Left ventricle myocardium inferior (tissue), 1 donor: ENCODE data around the gene SORCS1. TPM values are rescaled to one million over a fixed set of nuclear protein-coding genes. Genes with fewer than 3 reads are reported as not detected.

Experiments
- DNase-seq: peaks from one replicate; pipeline ENCODE4 v3.0.0-alpha.2; 2020
- H3K27ac ChIP-seq: fragments of 200-600 bp; replicated peaks from 2 replicates; pipeline ENCODE4 v1.8.0; 2021
- H3K27me3 ChIP-seq: fragments of 200-600 bp; 2 replicates; pipeline ENCODE4 v1.8.0; 2021; ENCODE audit warnings: low read depth
- H3K36me3 ChIP-seq: fragments of 200-600 bp; 2 replicates; pipeline ENCODE4 v1.8.0; 2021
- H3K4me1 ChIP-seq: fragments of 200-600 bp; 2 replicates; pipeline ENCODE4 v1.8.0; 2021
- H3K4me3 ChIP-seq: fragments of 200-600 bp; 2 replicates; pipeline ENCODE4 v1.8.0; 2021; ENCODE audit warnings: mild to moderate bottlenecking, moderate library complexity
- H3K9me3 ChIP-seq: fragments of 200-600 bp; replicated peaks from 2 replicates; pipeline ENCODE4 v1.8.0; 2021
- intact Hi-C: fragments of 100-400 bp; cut with micrococcal nuclease; formaldehyde crosslinking; loops from one replicate; pipeline ENCODE4 v1.11.0; 2022
- total RNA-seq: library from RNA; stranded (reverse); fragmentation: NEBNext Ultra II Directional; extraction: Animal tissue kit (Norgen Biotek cat#: 25700); gene quantifications from one replicate; pipeline ENCODE4 v1.2.1, GENCODE V29; 2021
- TF ChIP-seq, protein P1 (sequence below): fragments of 200-600 bp; IDR thresholded peaks from 2 replicates; pipeline ENCODE4 v1.8.0; 2021; ENCODE audit warnings: antibody characterized with exemption, mild to moderate bottlenecking, borderline replicate concordance
- donor health status: DM: no; HTN: yes; CAD: no; lungs with severe emphysema.

SORCS1 gene
- total RNA-seq, 1 donor from 2014 or later = 2.9 TPM

- Histone ChIP-seq H3K4me3 (no peak overlapping the region), H3K4me1 (no peaks in the 10 kb centered on the region), H3K36me3 (no peaks in the 10 kb centered on the region), H3K9me3 (no peaks in the 10 kb centered on the region), H3K27me3 (peaks cover 14% of the 10 kb centered on the region), H3K27ac (no peak overlapping the region)
- TF ChIP-seq, protein P1, sequence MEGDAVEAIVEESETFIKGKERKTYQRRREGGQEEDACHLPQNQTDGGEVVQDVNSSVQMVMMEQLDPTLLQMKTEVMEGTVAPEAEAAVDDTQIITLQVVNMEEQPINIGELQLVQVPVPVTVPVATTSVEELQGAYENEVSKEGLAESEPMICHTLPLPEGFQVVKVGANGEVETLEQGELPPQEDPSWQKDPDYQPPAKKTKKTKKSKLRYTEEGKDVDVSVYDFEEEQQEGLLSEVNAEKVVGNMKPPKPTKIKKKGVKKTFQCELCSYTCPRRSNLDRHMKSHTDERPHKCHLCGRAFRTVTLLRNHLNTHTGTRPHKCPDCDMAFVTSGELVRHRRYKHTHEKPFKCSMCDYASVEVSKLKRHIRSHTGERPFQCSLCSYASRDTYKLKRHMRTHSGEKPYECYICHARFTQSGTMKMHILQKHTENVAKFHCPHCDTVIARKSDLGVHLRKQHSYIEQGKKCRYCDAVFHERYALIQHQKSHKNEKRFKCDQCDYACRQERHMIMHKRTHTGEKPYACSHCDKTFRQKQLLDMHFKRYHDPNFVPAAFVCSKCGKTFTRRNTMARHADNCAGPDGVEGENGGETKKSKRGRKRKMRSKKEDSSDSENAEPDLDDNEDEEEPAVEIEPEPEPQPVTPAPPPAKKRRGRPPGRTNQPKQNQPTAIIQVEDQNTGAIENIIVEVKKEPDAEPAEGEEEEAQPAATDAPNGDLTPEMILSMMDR = no peak
- DNase-seq = no peak
- intact Hi-C loops = no loop called here
These were observed 182.9 kb downstream of the SORCS1 start for GRCh38 chr10:106981452-106982075.

GRCh38 chr10:106980495-106981451, 183.7 kb downstream of the SORCS1 start:
- DNase-seq = no peak
- Histone ChIP-seq H3K9me3 (no peaks in the 10 kb centered on the region), H3K36me3 (no peaks in the 10 kb centered on the region), H3K27me3 (peaks cover 10% of the 10 kb centered on the region), H3K4me1 (no peaks in the 10 kb centered on the region), H3K4me3 (no peak overlapping the region), H3K27ac (no peak overlapping the region)
- TF ChIP-seq, protein P1 = no peak
- intact Hi-C loops = no loop called here

- no peaks in the 10 kb centered on the region for H3K27me3 ChIP-seq
- H3K36me3 ChIP-seq = no peaks in the 10 kb centered on the region
- intact Hi-C loops = no loop called here
- no peak for DNase-seq
- no peaks in the 10 kb centered on the region for H3K4me1 ChIP-seq
- no peak overlapping the region for H3K4me3 ChIP-seq
- TF ChIP-seq, protein P1 = no peak
- H3K9me3 ChIP-seq = no peaks in the 10 kb centered on the region
- H3K27ac ChIP-seq = no peak overlapping the region
These were observed 185.8 kb downstream of the SORCS1 start for GRCh38 chr10:106978756-106979155.

DNA sequence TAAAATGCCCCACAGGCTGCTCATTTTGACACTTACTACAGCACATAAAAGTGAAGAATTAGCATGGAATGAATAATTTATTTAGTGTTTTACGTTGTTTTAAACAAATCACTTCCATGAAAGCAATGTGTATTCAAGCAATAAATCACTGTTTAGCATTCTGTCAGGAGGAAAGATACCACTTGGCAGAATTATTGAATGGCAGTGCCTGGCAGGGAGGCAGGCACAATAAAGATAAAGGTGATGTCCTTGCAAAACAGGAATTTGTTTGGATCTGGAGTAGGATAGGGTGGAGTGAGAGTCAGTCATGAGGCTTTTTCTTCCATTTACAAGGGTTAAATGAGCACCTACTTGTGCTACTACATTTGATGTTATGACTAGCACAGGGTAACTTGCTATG, 190.8 kb downstream of the SORCS1 start:
- no peaks in the 10 kb centered on the region for H3K4me1 ChIP-seq
- TF ChIP-seq, protein P1 = no peak
- no peak for DNase-seq
- intact Hi-C loops = no loop called here
- H3K36me3 ChIP-seq = no peaks in the 10 kb centered on the region
- H3K27me3 ChIP-seq = peaks cover 10% of the 10 kb centered on the region
- no peak overlapping the region for H3K27ac ChIP-seq
- H3K4me3 ChIP-seq = no peak overlapping the region
- no peaks in the 10 kb centered on the region for H3K9me3 ChIP-seq

DNA sequence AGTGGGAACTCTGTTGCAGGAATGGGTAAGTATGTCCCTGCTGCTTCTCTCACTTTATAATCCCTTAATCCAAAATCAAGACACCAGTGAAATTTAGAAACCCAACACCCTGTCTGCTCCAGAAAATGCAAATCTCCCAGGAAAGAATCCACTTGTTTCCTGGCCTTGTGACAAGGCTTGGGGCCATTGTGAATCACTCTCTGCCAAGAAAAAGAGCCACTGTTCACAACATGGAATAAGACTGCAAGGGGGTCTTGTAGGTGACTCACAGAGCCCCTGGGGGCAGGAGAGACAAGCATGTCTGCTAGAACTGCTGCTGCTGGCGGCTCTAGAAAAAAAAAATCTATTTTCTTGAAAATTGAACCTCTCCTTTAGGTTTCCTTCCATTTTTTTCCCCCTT, 191.2 kb downstream of the SORCS1 start:
- H3K9me3 ChIP-seq = no peaks in the 10 kb centered on the region
- DNase-seq = no peak
- peaks cover 10% of the 10 kb centered on the region for H3K27me3 ChIP-seq
- H3K4me1 ChIP-seq = no peaks in the 10 kb centered on the region
- intact Hi-C loops = no loop called here
- no peak overlapping the region for H3K27ac ChIP-seq
- H3K4me3 ChIP-seq = no peak overlapping the region
- TF ChIP-seq, protein P1 = no peak
- no peaks in the 10 kb centered on the region for H3K36me3 ChIP-seq
